T follicular helper cell (primary cell): ENCODE data around the gene PCDHGB2.
"Not testable (repeated sequence)": the region's sequence is repeated elsewhere in the genome, so short reads cannot be mapped to it uniquely, and the experiment has no call there.

Source experiments
- DNase-seq: peaks from one replicate; pipeline ENCODE4 v3.0.0-alpha.2; 2020; ENCODE audit warnings: low read depth

PCDHGB2 gene

DNA sequence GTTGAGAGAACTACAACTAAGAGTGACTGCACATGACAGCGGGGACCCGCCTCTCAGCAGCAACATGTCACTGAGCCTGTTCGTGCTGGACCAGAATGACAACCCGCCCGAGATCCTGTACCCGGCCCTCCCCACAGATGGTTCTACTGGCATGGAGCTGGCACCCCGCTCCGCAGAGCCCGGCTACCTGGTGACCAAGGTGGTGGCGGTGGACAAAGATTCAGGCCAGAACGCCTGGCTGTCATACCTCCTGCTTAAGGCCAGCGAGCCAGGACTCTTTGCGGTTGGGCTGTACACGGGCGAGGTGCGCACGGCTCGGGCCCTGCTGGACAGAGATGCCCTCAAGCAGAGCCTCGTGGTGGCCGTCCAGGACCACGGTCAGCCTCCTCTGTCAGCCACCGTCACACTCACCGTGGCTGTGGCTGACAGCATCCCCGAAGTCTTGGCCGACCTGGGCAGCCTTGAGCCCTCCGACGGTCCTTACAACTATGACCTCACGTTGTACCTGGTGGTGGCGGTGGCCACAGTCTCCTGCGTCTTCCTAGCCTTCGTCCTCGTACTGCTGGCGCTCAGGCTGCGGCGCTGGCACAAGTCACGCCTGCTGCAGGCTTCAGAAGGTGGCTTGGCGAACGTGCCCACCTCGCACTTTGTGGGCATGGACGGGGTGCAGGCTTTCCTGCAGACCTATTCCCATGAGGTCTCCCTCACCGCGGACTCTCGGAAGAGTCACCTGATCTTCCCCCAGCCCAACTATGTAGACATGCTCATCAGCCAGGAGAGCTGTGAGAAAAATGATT, 24.9 kb downstream of the PCDHGB2 start:
- DNase-seq, result no peak

DNA sequence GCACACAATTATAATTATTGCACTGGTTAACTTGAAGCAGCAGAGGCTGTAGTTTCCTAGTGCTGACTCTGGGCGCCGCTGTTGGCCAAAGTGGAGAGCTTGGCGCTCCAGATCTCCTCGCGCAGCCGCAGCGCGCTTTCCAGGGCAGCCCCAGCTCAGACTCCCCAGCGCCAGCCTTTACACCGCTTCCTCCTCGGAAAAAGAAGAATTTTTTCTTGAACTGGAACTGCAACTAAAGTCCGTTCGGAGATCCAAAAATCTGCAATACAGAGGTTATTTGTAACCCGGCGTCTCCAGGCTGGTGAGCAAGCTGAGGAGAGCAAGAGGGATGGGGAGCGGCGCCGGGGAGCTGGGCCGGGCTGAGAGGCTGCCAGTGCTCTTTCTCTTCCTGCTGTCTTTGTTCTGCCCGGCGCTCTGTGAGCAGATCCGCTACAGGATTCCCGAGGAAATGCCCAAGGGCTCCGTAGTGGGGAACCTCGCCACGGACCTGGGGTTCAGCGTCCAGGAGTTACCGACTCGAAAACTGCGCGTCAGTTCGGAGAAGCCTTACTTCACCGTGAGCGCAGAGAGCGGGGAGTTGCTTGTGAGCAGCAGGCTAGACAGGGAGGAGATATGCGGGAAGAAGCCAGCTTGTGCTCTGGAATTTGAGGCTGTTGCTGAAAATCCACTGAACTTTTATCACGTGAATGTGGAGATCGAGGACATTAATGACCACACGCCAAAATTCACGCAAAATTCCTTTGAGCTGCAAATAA, 27.9 kb downstream of the PCDHGB2 start, which contains the start of gene PCDHGB4:
PCDHGB4 (plus strand) TSS at position 142 of the 755 bp plus-strand sequence; CDS start at position 329, 187 bp downstream.
- DNase-seq, result not testable (repeated sequence)

DNA sequence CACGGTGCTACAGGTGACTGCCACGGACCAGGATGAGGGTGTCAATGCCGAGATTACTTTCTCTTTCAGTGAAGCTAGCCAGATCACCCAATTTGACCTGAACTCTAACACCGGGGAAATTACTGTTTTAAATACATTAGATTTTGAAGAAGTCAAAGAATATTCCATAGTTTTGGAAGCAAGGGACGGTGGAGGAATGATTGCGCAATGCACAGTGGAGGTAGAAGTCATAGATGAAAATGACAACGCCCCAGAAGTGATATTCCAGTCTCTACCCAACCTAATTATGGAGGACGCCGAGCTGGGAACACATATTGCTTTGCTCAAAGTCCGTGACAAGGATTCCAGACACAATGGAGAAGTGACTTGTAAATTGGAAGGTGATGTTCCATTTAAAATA, 28.9 kb downstream of the PCDHGB2 start:
- DNase-seq, result no peak

DNA sequence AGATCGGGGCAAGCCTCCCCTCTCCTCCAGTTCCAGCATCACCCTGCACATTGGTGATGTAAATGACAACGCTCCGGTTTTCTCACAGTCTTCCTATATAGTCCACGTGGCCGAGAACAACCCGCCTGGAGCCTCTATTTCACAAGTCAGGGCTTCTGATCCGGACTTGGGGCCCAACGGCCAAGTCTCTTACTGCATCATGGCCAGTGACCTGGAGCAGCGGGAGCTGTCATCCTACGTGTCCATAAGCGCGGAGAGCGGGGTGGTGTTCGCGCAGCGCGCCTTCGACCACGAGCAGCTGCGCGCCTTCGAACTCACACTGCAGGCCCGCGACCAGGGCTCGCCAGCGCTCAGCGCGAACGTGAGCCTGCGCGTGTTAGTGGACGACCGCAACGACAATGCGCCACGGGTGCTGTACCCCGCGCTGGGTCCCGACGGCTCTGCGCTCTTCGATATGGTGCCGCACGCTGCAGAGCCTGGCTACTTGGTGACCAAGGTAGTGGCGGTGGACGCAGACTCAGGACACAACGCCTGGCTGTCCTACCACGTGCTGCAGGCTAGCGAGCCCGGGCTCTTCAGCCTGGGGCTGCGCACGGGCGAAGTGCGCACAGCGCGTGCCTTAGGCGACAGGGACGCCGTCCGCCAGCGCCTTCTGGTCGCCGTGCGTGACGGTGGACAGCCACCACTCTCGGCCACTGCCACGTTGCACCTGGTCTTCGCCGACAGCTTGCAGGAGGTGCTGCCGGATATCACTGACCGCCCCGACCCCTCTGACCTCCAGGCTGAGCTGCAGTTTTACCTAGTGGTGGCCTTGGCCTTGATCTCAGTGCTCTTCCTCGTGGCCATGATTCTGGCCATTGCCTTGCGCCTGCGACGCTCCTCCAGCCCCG, 29.6 kb downstream of the PCDHGB2 start:
- DNase-seq, result no peak

DNA sequence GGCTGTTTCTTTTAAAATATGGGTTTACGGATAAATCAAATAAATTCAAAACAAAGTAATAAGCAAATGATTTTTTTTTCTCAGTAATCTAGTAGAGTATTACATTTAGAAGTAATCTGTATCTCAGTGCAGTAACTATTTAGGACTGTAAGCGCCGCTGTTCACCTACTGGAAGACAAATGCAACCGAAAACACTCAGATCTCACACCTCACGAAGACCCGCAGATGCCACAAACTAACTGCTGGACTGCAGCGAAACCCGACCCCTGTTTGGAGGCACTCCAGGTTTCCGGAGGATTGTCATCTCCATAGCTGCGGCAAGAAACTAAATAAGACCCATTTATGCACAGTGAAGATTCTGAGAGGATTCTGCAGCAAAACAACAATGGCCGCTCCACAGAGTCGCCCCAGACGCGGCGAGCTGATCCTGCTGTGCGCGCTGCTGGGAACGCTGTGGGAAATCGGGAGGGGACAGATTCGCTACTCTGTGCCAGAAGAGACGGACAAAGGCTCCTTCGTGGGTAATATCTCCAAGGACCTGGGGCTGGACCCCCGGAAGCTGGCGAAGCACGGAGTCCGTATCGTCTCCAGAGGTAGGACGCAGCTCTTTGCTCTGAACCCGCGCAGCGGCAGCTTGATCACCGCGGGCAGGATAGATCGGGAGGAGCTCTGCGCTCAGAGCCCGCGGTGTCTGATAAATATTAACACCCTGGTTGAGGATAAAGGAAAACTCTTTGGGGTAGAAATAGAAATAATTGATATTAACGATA, 32.8 kb downstream of the PCDHGB2 start, which contains the start of gene PCDHGA8:
PCDHGA8 (plus strand) TSS at position 205 of the 770 bp plus-strand sequence; CDS start at position 386, 181 bp downstream.
- DNase-seq, result no peak

DNA sequence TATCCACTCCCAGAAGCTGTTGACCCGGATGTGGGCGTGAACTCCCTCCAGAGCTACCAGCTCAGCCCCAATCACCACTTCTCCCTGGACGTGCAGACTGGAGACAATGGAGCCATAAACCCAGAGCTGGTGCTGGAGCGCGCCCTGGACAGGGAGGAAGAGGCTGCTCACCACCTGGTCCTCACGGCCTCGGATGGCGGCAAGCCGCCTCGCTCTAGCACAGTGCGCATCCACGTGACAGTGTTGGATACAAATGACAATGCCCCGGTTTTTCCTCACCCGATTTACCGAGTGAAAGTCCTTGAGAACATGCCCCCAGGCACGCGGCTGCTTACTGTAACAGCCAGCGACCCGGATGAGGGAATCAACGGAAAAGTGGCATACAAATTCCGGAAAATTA, 33.5 kb downstream of the PCDHGB2 start:
- no peak for DNase-seq

DNA sequence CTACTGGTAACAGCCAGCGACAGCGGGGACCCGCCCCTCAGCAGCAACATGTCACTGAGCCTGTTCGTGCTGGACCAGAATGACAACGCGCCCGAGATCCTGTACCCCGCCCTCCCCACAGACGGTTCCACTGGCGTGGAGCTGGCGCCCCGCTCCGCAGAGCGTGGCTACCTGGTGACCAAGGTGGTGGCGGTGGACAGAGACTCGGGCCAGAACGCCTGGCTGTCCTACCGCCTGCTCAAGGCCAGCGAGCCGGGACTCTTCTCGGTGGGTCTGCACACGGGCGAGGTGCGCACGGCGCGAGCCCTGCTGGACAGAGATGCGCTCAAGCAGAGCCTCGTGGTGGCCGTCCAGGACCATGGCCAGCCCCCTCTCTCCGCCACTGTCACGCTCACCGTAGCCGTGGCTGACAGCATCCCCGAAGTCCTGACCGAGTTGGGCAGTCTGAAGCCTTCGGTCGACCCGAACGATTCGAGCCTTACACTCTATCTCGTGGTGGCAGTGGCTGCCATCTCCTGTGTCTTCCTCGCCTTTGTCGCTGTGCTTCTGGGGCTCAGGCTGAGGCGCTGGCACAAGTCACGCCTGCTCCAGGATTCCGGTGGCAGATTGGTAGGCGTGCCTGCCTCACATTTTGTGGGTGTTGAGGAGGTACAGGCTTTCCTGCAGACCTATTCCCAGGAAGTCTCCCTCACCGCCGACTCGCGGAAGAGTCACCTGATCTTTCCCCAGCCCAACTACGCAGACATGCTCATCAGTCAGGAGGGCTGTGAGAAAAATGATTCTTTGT, 34.8 kb downstream of the PCDHGB2 start:
- DNase-seq, result not testable (repeated sequence)

DNA sequence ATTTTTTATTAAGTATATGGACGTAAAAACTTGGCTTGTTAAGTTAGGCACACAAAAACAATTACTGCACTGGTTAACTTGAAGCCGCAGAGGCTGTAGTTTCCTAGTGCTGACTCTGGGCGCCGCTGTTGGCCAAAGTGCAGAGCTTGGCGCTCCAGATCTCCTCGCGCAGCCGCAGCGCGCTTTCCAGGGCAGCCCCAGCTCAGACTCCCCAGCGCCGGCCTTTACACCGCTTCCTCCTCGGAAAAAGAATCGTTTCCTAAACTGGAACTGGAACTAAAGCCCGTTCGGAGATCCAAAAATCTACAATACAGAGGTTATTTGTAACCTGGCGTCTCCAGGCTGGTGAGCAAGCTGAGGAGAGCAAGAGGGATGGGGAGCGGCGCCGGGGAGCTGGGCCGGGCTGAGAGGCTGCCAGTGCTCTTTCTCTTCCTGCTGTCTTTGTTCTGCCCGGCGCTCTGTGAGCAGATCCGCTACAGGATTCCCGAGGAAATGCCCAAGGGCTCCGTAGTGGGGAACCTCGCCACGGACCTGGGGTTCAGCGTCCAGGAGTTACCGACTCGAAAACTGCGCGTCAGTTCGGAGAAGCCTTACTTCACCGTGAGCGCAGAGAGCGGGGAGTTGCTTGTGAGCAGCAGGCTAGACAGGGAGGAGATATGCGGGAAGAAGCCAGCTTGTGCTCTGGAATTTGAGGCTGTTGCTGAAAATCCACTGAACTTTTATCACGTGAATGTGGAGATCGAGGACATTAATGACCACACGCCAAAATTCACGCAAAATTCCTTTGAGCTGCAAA, 38.2 kb downstream of the PCDHGB2 start, which contains the start of gene PCDHGB5:
PCDHGB5 (plus strand) TSS at position 192 of the 796 bp plus-strand sequence; CDS start at position 373, 181 bp downstream.
- DNase-seq, result peak; percentile 24

DNA sequence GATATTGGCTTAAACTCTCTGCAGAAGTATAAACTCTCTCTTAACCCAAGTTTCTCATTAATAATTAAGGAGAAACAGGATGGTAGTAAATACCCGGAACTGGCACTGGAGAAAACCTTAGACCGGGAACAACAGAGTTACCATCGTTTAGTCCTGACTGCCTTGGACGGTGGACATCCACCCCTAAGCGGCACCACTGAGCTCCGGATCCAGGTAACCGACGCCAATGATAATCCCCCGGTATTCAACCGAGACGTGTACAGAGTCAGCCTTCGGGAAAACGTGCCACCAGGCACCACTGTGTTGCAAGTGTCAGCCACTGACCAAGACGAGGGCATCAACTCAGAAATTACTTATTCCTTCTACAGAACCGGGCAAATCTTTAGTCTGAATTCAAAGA, 38.8 kb downstream of the PCDHGB2 start:
- no peak for DNase-seq

DNA sequence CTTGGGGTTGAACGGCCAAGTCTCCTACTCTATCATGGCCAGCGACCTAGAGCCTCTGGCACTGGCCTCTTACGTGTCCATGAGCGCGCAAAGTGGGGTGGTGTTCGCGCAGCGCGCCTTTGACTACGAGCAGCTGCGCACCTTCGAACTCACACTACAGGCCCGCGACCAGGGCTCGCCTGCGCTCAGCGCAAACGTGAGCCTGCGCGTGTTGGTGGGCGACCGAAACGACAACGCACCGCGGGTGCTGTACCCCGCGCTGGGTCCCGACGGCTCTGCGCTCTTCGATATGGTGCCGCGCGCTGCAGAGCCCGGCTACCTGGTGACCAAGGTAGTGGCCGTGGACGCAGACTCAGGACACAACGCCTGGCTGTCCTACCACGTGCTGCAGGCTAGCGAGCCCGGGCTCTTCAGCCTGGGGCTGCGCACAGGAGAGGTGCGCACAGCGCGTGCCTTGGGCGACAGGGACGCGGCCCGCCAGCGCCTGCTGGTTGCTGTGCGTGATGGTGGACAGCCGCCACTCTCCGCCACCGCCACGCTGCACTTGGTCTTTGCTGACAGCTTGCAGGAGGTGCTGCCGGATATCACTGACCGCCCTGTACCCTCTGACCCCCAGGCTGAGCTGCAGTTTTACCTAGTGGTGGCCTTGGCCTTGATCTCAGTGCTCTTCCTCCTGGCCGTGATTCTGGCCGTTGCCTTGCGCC, 39.9 kb downstream of the PCDHGB2 start:
- no peak for DNase-seq

DNA sequence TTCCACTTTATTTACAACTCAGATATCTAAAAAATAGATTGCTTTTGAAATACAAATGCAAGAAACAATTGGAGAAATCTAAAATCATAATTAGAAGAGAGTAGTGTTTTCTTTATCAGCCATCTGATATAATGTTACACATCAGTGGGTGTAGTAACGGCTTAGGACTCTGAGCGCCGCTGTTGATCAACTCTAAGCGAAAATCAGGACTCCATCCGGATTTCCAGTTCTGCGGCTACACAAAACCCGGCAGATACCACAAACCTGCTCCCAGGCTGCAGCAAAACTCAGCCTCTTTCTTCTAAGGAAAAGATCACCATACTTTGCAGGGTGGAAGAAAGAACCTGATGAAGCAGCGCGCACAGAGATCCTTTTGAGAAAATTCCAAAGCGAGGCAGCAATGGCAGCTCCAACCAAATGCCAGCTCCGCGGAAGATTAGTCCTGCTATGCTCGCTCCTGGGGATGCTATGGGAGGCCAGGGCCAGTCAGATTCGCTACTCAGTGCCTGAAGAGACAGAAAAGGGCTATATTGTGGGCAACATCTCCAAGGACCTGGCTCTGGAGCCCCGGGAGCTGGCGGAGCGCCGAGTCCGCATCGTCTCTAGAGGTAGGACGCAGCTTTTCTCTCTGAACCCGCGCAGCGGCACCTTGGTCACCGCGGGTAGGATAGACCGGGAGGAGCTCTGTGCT, 42.9 kb downstream of the PCDHGB2 start, which contains the start of gene PCDHGA9:
PCDHGA9 (plus strand) TSS at position 226 of the 691 bp plus-strand sequence; CDS start at position 401, 175 bp downstream.
- DNase-seq, result no peak

DNA sequence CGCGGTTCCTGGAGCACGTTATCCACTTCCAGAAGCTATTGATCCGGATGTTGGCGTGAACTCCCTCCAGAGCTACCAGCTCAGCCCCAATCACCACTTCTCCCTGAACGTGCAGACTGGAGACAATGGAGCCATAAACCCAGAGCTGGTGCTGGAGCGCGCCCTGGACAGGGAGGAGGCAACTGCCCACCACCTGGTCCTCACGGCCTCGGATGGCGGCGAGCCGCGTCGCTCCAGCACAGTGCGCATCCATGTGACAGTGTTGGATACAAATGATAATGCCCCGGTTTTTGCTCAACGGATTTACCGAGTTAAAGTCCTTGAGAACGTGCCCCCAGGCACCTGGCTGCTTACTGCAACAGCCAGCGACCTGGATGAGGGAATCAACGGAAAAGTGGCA, 43.6 kb downstream of the PCDHGB2 start:
- DNase-seq, result no peak

DNA sequence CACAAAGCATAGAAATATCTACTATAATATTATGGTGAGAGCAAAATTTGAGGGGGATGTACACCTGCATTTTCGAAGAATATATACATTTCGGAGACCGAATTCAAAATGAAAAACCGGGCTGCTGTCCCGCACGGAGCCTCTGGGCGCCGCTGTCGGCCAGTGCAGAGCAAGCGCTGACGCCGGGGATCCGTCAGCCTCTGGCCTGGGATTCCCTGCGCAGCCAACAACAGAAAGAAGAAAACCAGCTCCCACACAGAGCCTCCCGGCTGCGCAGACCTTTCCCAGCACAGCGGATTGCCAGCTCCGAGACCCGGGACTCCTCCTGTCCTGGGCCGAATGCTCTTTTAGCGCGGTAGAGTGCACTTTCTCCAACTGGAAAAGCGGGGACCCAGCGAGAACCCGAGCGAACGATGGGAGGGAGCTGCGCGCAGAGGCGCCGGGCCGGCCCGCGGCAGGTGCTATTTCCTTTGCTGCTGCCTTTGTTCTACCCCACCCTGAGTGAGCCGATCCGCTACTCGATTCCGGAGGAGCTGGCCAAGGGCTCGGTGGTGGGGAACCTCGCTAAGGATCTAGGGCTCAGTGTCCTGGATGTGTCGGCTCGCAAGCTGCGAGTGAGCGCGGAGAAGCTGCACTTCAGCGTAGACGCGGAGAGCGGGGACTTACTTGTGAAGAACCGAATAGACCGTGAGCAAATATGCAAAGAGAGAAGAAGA, 48.2 kb downstream of the PCDHGB2 start, which contains the start of gene PCDHGB6:
PCDHGB6 (plus strand) TSS at position 232 of the 716 bp plus-strand sequence; CDS start at position 414, 182 bp downstream.
- not testable (repeated sequence) for DNase-seq

DNA sequence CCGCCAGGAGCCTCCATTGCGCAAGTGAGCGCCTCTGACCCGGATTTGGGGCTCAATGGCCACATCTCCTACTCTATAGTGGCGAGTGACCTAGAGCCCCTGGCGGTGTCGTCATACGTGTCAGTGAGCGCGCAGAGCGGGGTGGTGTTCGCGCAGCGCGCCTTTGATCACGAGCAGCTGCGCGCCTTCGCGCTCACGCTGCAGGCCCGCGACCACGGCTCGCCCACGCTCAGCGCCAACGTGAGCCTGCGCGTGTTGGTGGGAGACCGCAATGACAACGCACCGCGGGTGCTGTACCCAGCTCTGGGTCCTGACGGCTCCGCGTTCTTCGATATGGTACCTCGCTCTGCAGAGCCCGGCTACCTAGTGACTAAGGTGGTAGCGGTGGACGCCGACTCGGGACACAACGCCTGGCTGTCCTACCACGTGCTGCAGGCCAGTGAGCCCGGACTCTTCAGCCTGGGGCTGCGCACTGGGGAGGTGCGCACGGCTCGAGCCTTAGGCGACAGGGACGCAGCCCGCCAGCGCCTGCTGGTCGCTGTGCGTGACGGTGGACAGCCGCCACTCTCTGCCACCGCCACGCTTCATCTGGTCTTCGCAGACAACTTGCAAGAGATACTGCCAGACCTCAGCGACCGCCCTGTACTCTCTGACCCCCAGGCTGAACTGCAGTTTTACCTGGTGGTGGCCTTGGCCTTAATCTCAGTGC, 50.0 kb downstream of the PCDHGB2 start:
- no peak for DNase-seq

DNA sequence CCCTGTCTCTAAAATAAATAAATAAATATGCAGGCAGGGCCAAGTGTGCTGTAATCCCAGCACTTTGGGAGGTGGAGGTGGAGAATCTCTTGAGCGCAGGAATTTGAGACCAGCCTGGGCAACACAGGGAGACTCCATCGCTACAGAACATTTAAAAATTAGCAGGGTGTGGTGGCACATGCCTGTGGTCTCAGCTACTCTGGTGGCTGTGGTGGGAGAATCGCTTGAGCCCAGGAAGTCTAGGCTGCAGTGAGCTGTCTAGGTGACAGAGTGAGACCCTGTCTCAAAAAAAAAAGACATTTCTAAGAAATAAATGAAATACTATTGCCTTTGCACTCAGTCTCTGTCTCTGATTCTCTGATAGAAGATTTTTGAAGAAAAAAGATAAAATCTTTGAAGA, 51.8 kb downstream of the PCDHGB2 start:
- no peak for DNase-seq
